HEK293 (cell line): ENCODE data around the gene ICOSLG.

Experiments used
- CTCF ChIA-PET: fragments of 350-600 bp; formaldehyde crosslinking; extraction: SDS; loops from one replicate; lab custom pipeline; 2021; ENCODE audit warnings: antibody characterized with exemption; lab: Yijun Ruan, JAX
- POLR2A ChIA-PET: fragments of 300-600 bp; formaldehyde crosslinking; extraction: SDS; loops from one replicate; lab custom pipeline; 2020; ENCODE audit warnings: antibody characterized with exemption, inconsistent platforms; lab: Yijun Ruan, JAX
- H3K27ac ChIP-seq: fragments of 200-500 bp; sonication (Bioruptor generic); 2 replicates; pipeline ENCODE4 v1.5.1; 2014; ENCODE audit warnings: low read depth, low read length, control low read depth, inconsistent platforms; ENCODE audit errors: extremely low read depth
- H3K36me3 ChIP-seq, 2 experiments: fragments of 200-500 bp in 1 of 2; sonication (Bioruptor generic) in 1 of 2; 1 replicate in 1 of 2; 2 replicates in 1 of 2; pipeline ENCODE4 v1.5.1; 2014 to 2017; ENCODE audit warnings: inconsistent platforms in 2 of 2, low read length in 2 of 2; ENCODE audit not compliant: control insufficient read depth in 2 of 2, insufficient read depth in 1 of 2
- H3K4me1 ChIP-seq: fragments of 200-500 bp; sonication (Bioruptor generic); 2 replicates; pipeline ENCODE4 v1.5.1; 2014; ENCODE audit warnings: mild to moderate bottlenecking, low read length, inconsistent platforms; ENCODE audit not compliant: control insufficient read depth, insufficient read depth
- H3K4me3 ChIP-seq: 2 replicates; pipeline ENCODE4 v1.5.1; 2011; ENCODE audit warnings: low read depth, mild to moderate bottlenecking, control low read depth, low read length, moderate library complexity
- H3K9me3 ChIP-seq: fragments of 200-500 bp; sonication (Bioruptor generic); 2 replicates; pipeline ENCODE4 v1.5.1; 2014; ENCODE audit warnings: low read depth, low read length, inconsistent platforms; ENCODE audit not compliant: control insufficient read depth, insufficient read depth
- BCL11B ChIP-seq: fragments of 450-650 bp; formaldehyde crosslinking; IDR thresholded peaks from 2 replicates; pipeline ENCODE4 v1.5.1; 2016; ENCODE audit warnings: low read depth, missing biosample characterization, missing genetic modification characterization
- IKZF3 ChIP-seq: fragments of 450-650 bp; IDR thresholded peaks from 2 replicates; pipeline ENCODE4 v1.5.0; 2018; ENCODE audit warnings: missing biosample characterization, mild to moderate bottlenecking, missing genetic modification characterization, moderate library complexity
- KLF1 ChIP-seq: fragments of 450-650 bp; formaldehyde crosslinking; IDR thresholded peaks from 2 replicates; pipeline ENCODE4 v1.5.1; 2016; ENCODE audit warnings: missing biosample characterization, missing genetic modification characterization
- KLF17 ChIP-seq: fragments of 450-650 bp; formaldehyde crosslinking; IDR thresholded peaks from 2 replicates; pipeline ENCODE4 v1.5.1; 2016; ENCODE audit warnings: missing biosample characterization, missing genetic modification characterization
- KLF9 ChIP-seq: fragments of 450-650 bp; formaldehyde crosslinking; IDR thresholded peaks from 2 replicates; pipeline ENCODE4 v1.5.1; 2016; ENCODE audit warnings: missing biosample characterization, missing genetic modification characterization, low read depth
- REPIN1 ChIP-seq: fragments of 450-650 bp; formaldehyde crosslinking; IDR thresholded peaks from 2 replicates; pipeline ENCODE4 v1.5.1; 2017; ENCODE audit warnings: missing biosample characterization, missing genetic modification characterization, low read depth
- SALL2 ChIP-seq: fragments of 450-650 bp; formaldehyde crosslinking; IDR thresholded peaks from 2 replicates; pipeline ENCODE4 v1.5.0; 2017; ENCODE audit warnings: missing biosample characterization, mild to moderate bottlenecking, missing genetic modification characterization, borderline replicate concordance
- TCF7L2 ChIP-seq: IDR thresholded peaks from 2 replicates; pipeline ENCODE4 v1.6.1; 2011; ENCODE audit warnings: low read depth, mild to moderate bottlenecking, inconsistent platforms, low read length, moderate library complexity, borderline replicate concordance
- ZNF169 ChIP-seq: fragments of 450-650 bp; formaldehyde crosslinking; IDR thresholded peaks from 2 replicates; pipeline ENCODE4 v1.5.1; 2016; ENCODE audit warnings: missing biosample characterization, missing genetic modification characterization
- ZNF239 ChIP-seq: fragments of 450-650 bp; formaldehyde crosslinking; IDR thresholded peaks from 2 replicates; pipeline ENCODE4 v1.5.1; 2016; ENCODE audit warnings: missing biosample characterization, missing genetic modification characterization
- ZNF311 ChIP-seq: fragments of 450-650 bp; formaldehyde crosslinking; IDR thresholded peaks from 2 replicates; pipeline ENCODE4 v1.5.1; 2017; ENCODE audit warnings: missing biosample characterization, missing genetic modification characterization, borderline replicate concordance
- ZNF548 ChIP-seq: fragments of 450-650 bp; formaldehyde crosslinking; IDR thresholded peaks from 2 replicates; pipeline ENCODE4 v1.5.1; 2016; ENCODE audit warnings: missing biosample characterization, missing genetic modification characterization
- ZNF560 ChIP-seq: fragments of 450-650 bp; formaldehyde crosslinking; IDR thresholded peaks from 2 replicates; pipeline ENCODE4 v1.5.1; 2017; ENCODE audit warnings: missing biosample characterization, missing genetic modification characterization, borderline replicate concordance
- ZNF76 ChIP-seq: fragments of 450-650 bp; formaldehyde crosslinking; IDR thresholded peaks from 2 replicates; pipeline ENCODE4; 2016; ENCODE audit warnings: low read depth, missing biosample characterization, missing genetic modification characterization, borderline replicate concordance
- ZNF791 ChIP-seq: fragments of 450-650 bp; formaldehyde crosslinking; IDR thresholded peaks from 2 replicates; pipeline ENCODE4 v1.5.1; 2016; ENCODE audit warnings: missing biosample characterization, missing genetic modification characterization
- ZSCAN16 ChIP-seq: fragments of 450-650 bp; formaldehyde crosslinking; IDR thresholded peaks from 2 replicates; pipeline ENCODE4 v1.5.1; 2016; ENCODE audit warnings: missing biosample characterization, missing genetic modification characterization
- TF ChIP-seq, protein P1 (sequence below): fragments of 450-650 bp; formaldehyde crosslinking; IDR thresholded peaks from 2 replicates; pipeline ENCODE4 v1.5.1; 2016; ENCODE audit warnings: missing biosample characterization, missing genetic modification characterization, borderline replicate concordance
- TF ChIP-seq, protein P2 (sequence below): fragments of 450-650 bp; formaldehyde crosslinking; IDR thresholded peaks from 2 replicates; pipeline ENCODE4 v1.5.1; 2017; ENCODE audit warnings: missing biosample characterization, missing genetic modification characterization

The ICOSLG gene

DNA sequence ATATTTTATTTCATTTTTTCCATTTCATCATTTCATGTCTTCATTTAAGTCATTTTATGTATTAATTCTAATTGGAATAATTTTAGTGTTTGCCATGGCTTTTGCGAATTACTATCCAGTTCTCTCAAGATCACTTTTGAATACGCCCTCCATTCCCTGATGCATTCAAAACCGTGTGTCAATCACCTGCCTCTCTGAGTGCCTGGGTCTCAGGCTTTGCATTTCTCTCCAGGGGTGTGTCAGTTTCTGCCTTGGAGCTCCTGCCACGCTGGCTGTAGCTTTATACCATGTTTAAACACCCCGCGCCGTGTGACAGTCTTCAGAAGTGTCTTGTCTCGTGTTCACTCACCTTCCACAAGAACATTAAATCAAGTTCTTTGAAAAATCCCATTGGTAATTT is 28.3 kb upstream of the ICOSLG start (continued):
- TF ChIP-seq, protein P1, sequence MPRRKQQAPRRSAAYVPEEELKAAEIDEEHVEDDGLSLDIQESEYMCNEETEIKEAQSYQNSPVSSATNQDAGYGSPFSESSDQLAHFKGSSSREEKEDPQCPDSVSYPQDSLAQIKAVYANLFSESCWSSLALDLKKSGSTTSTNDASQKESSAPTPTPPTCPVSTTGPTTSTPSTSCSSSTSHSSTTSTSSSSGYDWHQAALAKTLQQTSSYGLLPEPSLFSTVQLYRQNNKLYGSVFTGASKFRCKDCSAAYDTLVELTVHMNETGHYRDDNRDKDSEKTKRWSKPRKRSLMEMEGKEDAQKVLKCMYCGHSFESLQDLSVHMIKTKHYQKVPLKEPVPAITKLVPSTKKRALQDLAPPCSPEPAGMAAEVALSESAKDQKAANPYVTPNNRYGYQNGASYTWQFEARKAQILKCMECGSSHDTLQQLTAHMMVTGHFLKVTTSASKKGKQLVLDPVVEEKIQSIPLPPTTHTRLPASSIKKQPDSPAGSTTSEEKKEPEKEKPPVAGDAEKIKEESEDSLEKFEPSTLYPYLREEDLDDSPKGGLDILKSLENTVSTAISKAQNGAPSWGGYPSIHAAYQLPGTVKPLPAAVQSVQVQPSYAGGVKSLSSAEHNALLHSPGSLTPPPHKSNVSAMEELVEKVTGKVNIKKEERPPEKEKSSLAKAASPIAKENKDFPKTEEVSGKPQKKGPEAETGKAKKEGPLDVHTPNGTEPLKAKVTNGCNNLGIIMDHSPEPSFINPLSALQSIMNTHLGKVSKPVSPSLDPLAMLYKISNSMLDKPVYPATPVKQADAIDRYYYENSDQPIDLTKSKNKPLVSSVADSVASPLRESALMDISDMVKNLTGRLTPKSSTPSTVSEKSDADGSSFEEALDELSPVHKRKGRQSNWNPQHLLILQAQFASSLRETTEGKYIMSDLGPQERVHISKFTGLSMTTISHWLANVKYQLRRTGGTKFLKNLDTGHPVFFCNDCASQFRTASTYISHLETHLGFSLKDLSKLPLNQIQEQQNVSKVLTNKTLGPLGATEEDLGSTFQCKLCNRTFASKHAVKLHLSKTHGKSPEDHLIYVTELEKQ, result no peak
- no peak for TF ChIP-seq ZNF560 (tag by site-specific recombination)
- TF ChIP-seq, all 188 proteins: peak for 0

GRCh38 chr21:44267655-44268142 is 27.0 kb upstream of the ICOSLG start:
- no peak for TF ChIP-seq KLF9 (tag by site-specific recombination)
- TF ChIP-seq, protein P1, result no peak
- no peak overlapping the region for H3K4me3 ChIP-seq
- H3K36me3 ChIP-seq, result no peaks in the 10 kb centered on the region
- no peaks in the 10 kb centered on the region for H3K9me3 ChIP-seq
- POLR2A ChIA-PET, result interaction anchor here (0.6 kb wide), 1 partner anchor 225 kb away, joined by 3 read pairs; no protein-coding TSS in a partner anchor
- no peak overlapping the region for H3K27ac ChIP-seq
- no peaks in the 10 kb centered on the region for H3K4me1 ChIP-seq
- CTCF ChIA-PET, result interaction anchor here (0.7 to 1.8 kb wide), 2 partner anchors 30 to 43 kb away, joined by 3 to 8 read pairs; no protein-coding TSS in a partner anchor

DNA sequence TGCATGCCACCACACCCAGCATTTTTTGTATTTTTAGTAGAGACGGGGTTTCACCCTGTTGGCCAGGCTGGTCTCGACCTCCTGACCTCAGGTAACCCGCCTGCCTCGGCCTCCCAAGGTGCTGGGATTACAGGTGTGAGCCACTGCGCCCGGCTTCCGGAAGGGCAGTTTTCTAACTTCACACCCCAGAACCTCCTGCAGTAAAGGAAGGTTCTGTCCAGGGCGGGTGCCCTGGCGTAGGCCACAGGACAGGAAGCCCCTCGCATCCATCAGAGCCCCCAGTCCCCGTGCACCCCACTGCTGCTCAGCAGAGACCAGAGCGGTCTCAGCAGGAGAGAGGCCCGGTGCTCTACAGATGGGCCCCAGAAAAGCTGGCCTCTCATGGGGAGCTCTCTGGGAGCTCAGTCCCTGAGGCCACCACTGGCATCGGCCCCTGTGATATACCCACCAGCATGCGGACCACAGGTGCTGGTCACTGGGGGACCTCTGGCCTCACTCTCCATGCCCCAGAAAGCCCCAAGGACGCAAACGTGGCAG is 25.1 kb upstream of the ICOSLG start:
- no peak overlapping the region for H3K4me3 ChIP-seq
- no peaks in the 10 kb centered on the region for H3K36me3 ChIP-seq
- ChIA-PET POLR2A (no interaction called here), CTCF (no interaction called here)
- no peak overlapping the region for H3K27ac ChIP-seq
- H3K9me3 ChIP-seq, result no peaks in the 10 kb centered on the region
- H3K4me1 ChIP-seq, result no peaks in the 10 kb centered on the region
- TF ChIP-seq ZSCAN16 (no peak), ZNF76 (tag by site-specific recombination) (no peak), ZNF791 (tag by site-specific recombination) (no peak), BCL11B (tag by site-specific recombination) (no peak), ZNF239 (tag by site-specific recombination) (no peak), KLF17 (tag by site-specific recombination) (no peak), ZNF311 (tag by site-specific recombination) (no peak), ZNF169 (tag by site-specific recombination) (no peak), REPIN1 (no peak), KLF1 (tag by site-specific recombination) (no peak), SALL2 (tag by site-specific recombination) (no peak), IKZF3 (tag by site-specific recombination) (no peak), TCF7L2 (no peak), ZNF548 (tag by site-specific recombination) (no peak)
- TF ChIP-seq, protein P2, sequence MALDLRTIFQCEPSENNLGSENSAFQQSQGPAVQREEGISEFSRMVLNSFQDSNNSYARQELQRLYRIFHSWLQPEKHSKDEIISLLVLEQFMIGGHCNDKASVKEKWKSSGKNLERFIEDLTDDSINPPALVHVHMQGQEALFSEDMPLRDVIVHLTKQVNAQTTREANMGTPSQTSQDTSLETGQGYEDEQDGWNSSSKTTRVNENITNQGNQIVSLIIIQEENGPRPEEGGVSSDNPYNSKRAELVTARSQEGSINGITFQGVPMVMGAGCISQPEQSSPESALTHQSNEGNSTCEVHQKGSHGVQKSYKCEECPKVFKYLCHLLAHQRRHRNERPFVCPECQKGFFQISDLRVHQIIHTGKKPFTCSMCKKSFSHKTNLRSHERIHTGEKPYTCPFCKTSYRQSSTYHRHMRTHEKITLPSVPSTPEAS (tag by site-specific recombination), result no peak
- TF ChIP-seq, all 188 proteins: peak for 0
